HG03108 (cell line): ENCODE results near the gene PLAC8.
A peak's percentile ranks its signal among the peaks of the same experiment; 100 is the strongest.
"Not testable (repeated sequence)": the region's sequence is repeated elsewhere in the genome, so short reads cannot be mapped to it uniquely, and the experiment has no call there.

Experiments used
- ATAC-seq: cut with Tn5 transposase; IDR thresholded peaks from one replicate; pipeline ENCODE4 v1.9.1; 2021; ENCODE audit warnings: moderate library complexity; ENCODE audit not compliant: unreplicated experiment

The PLAC8 gene

GRCh38 chr4:83074086-83074704, 40.3 kb downstream of the PLAC8 start:
- peak; percentile 73 for ATAC-seq

- no peak for ATAC-seq
Measured at GRCh38 chr4:83071116-83071515, 43.4 kb downstream of the PLAC8 start.

- no peak for ATAC-seq
Measured at GRCh38 chr4:83067058-83067639, 47.4 kb downstream of the PLAC8 start.

- ATAC-seq: no peak
Measured at GRCh38 chr4:83065266-83065665, 49.3 kb downstream of the PLAC8 start.

GRCh38 chr4:83062739-83063138, 51.8 kb downstream of the PLAC8 start:
- no peak for ATAC-seq

GRCh38 chr4:83054928-83055327, 59.6 kb downstream of the PLAC8 start:
- no peak for ATAC-seq

GRCh38 chr4:83048781-83049180, 65.7 kb downstream of the PLAC8 start:
- ATAC-seq: not testable (repeated sequence)

- no peak for ATAC-seq
Measured at GRCh38 chr4:83046693-83047473, 67.6 kb downstream of the PLAC8 start.

GRCh38 chr4:83043801-83044407, 70.6 kb downstream of the PLAC8 start:
- ATAC-seq: no peak

GRCh38 chr4:83043157-83043556, 71.4 kb downstream of the PLAC8 start:
- ATAC-seq: not testable (repeated sequence)

- no peak for ATAC-seq
Measured at GRCh38 chr4:83040269-83040668, 74.3 kb downstream of the PLAC8 start.
